NK-92 (cell line): ENCODE results near the gene KPNA4.
"Not testable (repeated sequence)": the region's sequence is repeated elsewhere in the genome, so short reads cannot be mapped to it uniquely, and the experiment has no call there.

Experiments
- DNase-seq: peaks from one replicate; lab custom pipeline; 2025; ENCODE audit not compliant: unreplicated experiment; lab: John Stamatoyannopoulos, UW

Gene KPNA4

DNA sequence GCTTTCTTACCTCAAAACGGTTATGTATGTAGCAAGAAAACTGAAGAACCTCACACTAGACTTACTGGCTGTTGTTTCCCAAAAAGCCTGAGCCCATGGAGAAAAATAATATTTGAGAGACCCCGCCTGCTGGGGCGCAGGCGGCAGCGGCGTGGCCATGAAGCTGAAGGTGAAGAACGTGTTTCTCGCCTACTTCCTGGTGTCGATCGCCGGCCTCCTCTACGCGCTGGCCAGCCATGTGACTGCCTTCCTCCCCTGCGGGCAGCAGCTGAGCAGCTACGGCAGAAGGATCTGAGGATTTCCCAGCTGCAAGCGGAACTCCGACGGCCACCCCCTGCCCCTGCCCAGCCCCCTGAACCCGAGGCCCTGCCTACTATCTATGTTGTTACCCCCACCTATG lies 113.1 kb downstream of the KPNA4 start:
- DNase-seq = not testable (repeated sequence)

GRCh38 chr3:160451602-160452001 lies 113.8 kb downstream of the KPNA4 start:
- DNase-seq = no peak

- no peak for DNase-seq
These were observed 114.5 kb downstream of the KPNA4 start for GRCh38 chr3:160450846-160451245.

DNA sequence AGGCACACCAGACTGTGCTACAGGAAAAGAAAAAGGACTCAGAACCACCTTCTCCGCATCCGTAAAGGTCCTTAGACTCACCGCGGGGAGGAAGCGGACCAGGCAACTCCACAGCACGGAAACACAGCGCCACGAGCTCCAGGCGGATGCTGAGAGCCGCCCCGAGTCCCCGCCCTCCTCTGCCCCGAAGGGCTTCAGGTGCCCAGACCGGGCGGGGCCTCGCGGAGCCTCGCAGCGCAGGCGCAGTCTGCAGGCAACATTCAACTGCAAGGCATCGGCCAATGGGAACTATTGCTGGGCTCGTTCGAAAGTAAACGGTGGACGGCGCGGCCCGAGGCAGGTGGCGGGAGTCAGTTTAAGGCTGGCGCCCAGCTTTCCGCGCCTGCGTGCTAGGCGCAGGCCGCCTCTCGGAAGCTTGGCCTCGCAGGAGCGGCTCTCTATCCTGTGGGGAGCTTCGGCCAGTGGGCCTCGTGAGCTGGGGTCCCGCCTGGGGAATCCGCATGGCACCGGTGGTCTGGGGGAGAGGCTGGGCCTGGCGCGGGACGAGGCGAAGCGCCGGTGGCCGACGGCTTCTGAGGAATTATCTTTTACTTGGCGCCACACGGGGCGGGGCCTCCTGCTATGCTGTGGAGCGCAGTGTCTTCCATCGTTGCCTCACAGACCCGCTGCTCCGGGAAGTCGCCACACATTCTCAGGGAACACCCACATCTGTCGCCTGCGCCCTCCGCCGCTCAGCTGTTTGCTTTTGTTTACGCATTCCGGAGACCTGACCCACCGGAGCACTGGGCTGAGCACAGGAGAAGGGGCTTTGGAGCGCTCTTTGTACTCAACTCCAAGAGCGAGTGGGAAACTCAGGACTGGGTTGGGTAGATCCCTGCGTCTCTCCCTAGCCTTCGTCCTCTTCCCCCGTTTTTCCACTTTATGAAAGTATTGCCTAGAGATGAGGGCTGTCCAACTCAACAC lies 115.5 kb downstream of the KPNA4 start, which contains the start of gene TRIM59:
TRIM59 (minus strand) TSS at position 151 of the 963 bp plus-strand sequence. CDS start 10,603 bp downstream, outside the sequence.
- peak; percentile 89 for DNase-seq

DNA sequence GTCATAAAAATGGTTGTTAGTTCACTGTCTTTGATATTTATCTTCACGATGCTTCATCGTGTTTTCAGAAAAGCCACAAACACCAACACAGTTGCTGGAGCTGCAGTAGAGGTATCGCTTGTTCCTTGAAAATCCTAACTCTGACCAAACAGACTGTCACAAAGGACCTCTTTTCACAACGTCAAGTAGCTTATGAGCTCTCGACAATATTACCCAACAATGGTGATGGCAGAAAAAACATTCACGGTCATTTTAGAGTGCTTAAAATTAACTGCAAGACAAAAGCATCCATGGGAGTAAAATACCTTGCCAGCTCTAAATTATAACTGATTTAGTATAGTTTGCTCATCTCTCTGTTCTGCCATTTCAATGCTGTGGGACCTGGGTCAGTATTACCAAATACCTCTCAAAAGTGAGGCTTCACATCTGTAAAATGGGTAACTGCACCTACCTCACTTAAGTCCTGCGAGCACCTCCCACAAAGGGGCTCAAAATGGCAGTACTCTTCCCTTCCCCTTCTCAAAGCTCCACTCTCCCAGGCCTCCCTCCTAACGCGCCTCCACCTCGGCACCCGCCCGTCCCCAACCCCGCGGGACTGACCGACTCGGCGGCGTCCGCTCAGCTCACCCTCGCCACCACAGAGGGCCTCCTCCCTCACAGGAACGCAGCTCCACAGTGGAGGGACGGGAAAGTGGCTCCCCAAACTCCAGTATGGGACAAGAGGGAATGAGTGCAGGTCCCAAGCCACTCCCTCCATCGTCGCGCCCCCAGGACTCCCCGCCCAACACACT lies 116.3 kb downstream of the KPNA4 start:
- DNase-seq = no peak

DNA sequence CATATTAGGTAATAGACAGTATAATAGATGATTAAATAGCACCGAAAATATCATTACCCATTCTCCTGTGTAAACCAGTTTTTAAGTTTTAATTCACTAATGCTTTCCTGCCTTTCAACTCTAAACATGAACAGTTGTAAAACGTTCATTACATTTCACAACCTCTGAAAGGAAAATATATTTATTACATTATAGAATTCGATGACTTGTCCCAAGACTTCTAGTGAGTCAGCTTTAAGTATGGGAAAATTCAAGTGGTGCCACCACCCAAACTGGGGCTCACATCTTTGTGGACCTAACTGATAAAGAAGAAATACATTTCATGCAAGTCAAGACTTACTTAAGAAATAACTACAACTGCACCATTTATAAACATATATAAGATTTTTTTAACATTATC lies 117.8 kb downstream of the KPNA4 start:
- DNase-seq = no peak

DNA sequence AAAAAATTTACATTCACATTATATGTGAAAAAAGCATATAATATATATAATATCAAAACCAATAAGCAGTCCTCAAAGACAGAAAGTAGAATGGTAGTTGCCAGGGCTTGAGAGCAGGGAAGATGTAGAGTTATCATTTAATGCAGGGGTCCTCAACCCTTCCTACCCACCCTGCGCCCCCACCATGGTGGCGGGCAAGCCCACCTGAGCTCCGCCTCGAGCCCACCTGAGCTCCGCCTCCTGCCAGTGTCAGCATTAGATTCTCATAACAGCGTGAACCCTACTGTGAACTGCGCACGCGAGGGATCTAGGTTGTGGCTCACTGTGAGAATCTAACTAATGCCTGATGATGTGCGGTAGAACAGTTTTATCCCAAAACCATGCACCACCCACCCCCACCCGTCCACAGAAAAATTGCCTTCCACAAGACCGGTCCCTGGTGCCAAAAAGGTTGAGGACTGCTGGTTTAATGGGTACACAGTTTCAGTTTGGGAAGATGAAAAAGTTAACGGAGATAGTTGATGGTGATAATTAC lies 118.8 kb downstream of the KPNA4 start:
- DNase-seq = no peak

DNA sequence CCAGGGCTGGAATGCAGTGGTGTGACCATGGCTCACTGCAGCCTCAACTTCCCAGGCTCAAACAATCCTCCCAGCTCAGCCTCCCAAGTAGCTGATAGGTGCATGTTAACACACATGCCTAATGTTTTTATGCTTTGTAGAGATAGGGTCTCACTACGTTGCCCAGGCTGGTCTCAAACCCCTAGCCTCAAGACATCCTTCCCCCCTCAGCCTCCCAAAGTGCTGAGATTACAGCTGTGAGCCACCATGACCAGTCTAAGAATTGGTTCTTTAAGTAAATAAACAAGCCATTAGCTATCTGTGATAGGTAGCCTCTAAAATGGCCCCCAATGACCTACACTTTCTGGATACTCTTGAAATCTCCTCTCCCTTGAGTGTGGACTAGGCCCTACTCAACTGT lies 119.5 kb downstream of the KPNA4 start:
- no peak for DNase-seq
